Esophagus muscularis mucosa (tissue), 4 donors: ENCODE results near the gene RPP40. TPM values are rescaled to one million over a fixed set of nuclear protein-coding genes. Genes with fewer than 3 reads are reported as not detected.
"Not testable (repeated sequence)": the region's sequence is repeated elsewhere in the genome, so short reads cannot be mapped to it uniquely, and the experiment has no call there.

Experiments used
- DNase-seq: peaks from one replicate; pipeline ENCODE4 v3.0.0-alpha.2; 2017; ENCODE audit errors: extremely low spot score
- H3K27ac ChIP-seq, 4 donors: fragments of 200-600 bp; sonication (generic); replicated peaks in 1 of 4; 1 replicate in 3 of 4; 2 replicates in 1 of 4; pipeline ENCODE4 v1.5.1; 2016 to 2019; ENCODE audit warnings: mild to moderate bottlenecking in 1 of 4
- H3K27me3 ChIP-seq, 4 donors: fragments of 200-600 bp; sonication (generic); one replicate each; pipeline versions ENCODE4 v1.5.1 to v1.6.0; 2016 to 2019
- H3K36me3 ChIP-seq, 4 donors: fragments of 200-600 bp; sonication (generic); one replicate each; pipeline ENCODE4 v1.5.1; 2016 to 2019
- H3K4me1 ChIP-seq, 4 donors: fragments of 200-600 bp; sonication (generic); one replicate each; pipeline ENCODE4 v1.5.1; 2016 to 2019
- H3K4me3 ChIP-seq, 4 donors: fragments of 200-600 bp; sonication (generic); 1 replicate in 2 of 4; 2 replicates in 2 of 4; pipeline ENCODE4 v1.5.1; 2016 to 2019; ENCODE audit warnings: mild to moderate bottlenecking in 4 of 4, moderate library complexity in 1 of 4
- H3K9me3 ChIP-seq, 4 donors: fragments of 200-600 bp; sonication (generic); 1 replicate in 3 of 4; 2 replicates in 1 of 4; pipeline ENCODE4 v1.5.1; 2016 to 2019
- EP300 ChIP-seq: sonication (generic); formaldehyde crosslinking; IDR thresholded peaks from one replicate; pipeline ENCODE4 v1.6.1; 2017; ENCODE audit warnings: antibody characterized with exemption
- POLR2A ChIP-seq: fragments of 450-650 bp; IDR thresholded peaks from one replicate; pipeline ENCODE4 v1.6.1; 2017; ENCODE audit warnings: antibody characterized with exemption, moderate library complexity, mild to moderate bottlenecking, low read depth
- POLR2AphosphoS5 ChIP-seq, 2 donors: sonication (generic); formaldehyde crosslinking; IDR thresholded peaks; one replicate each; pipeline ENCODE4 v1.6.1; 2017; ENCODE audit warnings: antibody characterized with exemption in 2 of 2
- WGBS: methylation state at CpG from one replicate; pipeline ENCODE4 v1.1.5; 2018; 5-methylcytosine and 5-hydroxymethylcytosine counted together
- intact Hi-C: fragments of 100-400 bp; cut with DNase I; formaldehyde crosslinking; loops from one replicate; pipeline ENCODE4 v1.15.1; 2023
- total RNA-seq, 4 donors: library from RNA; depleted of rRNA; stranded (reverse); fragments of >200 nt; gene quantifications; one replicate each; pipeline versions ENCODE4 v1.1.0 to v1.2.1, GENCODE V29; 2016
- TF ChIP-seq, protein P1 (sequence below), 3 experiments: fragments of 200-600 bp in 2 of 3; fragments of 450-650 bp in 1 of 3; sonication (generic) in 2 of 3; IDR thresholded peaks; one replicate each; pipeline ENCODE4 v1.5.1; 2017 to 2019; ENCODE audit warnings: antibody characterized with exemption in 3 of 3, mild to moderate bottlenecking in 2 of 3, moderate library complexity in 1 of 3

Gene RPP40
- total RNA-seq, 4 donors from 2014 or later, result 2.5 to 7.9 (median 3.8) TPM

DNA sequence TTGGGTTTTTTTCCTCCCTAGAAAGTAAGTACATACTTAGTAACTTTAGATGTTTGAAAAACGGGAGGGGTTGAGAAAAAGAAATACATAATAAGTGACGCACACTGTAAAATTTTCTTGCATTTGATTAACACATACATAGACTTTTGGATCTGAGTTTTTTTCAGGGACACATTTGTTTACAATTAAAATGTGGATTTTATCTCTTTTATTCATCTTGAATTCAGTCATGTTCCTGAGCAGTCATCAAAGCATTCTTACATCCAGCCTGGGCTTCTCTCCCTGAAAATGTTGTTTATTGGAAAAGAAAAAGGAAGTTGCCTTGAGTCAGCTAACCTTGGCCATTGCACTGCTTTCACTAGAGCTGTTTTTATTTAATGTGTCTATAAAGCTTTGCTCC lies 8.7 kb upstream of the RPP40 start:
- WGBS, result 26% methylated on average over 2 of the region's 2 CpGs

GRCh38 chr6:5011346-5011745 lies 7.5 kb upstream of the RPP40 start:
- TF ChIP-seq POLR2A (no peak), POLR2AphosphoS5 (IDR thresholded peaks at IDR 0.05) (no peak), EP300 (no peak)
- TF ChIP-seq, protein P1, sequence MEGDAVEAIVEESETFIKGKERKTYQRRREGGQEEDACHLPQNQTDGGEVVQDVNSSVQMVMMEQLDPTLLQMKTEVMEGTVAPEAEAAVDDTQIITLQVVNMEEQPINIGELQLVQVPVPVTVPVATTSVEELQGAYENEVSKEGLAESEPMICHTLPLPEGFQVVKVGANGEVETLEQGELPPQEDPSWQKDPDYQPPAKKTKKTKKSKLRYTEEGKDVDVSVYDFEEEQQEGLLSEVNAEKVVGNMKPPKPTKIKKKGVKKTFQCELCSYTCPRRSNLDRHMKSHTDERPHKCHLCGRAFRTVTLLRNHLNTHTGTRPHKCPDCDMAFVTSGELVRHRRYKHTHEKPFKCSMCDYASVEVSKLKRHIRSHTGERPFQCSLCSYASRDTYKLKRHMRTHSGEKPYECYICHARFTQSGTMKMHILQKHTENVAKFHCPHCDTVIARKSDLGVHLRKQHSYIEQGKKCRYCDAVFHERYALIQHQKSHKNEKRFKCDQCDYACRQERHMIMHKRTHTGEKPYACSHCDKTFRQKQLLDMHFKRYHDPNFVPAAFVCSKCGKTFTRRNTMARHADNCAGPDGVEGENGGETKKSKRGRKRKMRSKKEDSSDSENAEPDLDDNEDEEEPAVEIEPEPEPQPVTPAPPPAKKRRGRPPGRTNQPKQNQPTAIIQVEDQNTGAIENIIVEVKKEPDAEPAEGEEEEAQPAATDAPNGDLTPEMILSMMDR (IDR thresholded peaks at IDR 0.05), result no peak
- H3K27ac ChIP-seq, result no peak overlapping the region
- no peaks in the 10 kb centered on the region for H3K36me3 ChIP-seq
- H3K4me1 ChIP-seq, result peaks cover 0 to 6% (median 5%) of the 10 kb centered on the region in 4 donors
- no peak overlapping the region for H3K4me3 ChIP-seq
- intact Hi-C loops, result no loop called here
- DNase-seq, result peak; percentile 77
- 83% methylated on average over 11 of the region's 12 CpGs for whole genome bisulfite sequencing
- no peaks in the 10 kb centered on the region for H3K9me3 ChIP-seq
- no peaks in the 10 kb centered on the region for H3K27me3 ChIP-seq

More for the DNA sequence above, 8.7 kb upstream of the RPP40 start:
- intact Hi-C loops, result no loop called here
- no peak overlapping the region for H3K27ac ChIP-seq
- TF ChIP-seq POLR2AphosphoS5 (IDR thresholded peaks at IDR 0.05) (no peak), EP300 (no peak), POLR2A (no peak)
- TF ChIP-seq, protein P1 (IDR thresholded peaks at IDR 0.05), result no peak
- H3K36me3 ChIP-seq, result no peaks in the 10 kb centered on the region
- no peaks in the 10 kb centered on the region for H3K27me3 ChIP-seq
- no peak overlapping the region for H3K4me3 ChIP-seq
- no peaks in the 10 kb centered on the region for H3K9me3 ChIP-seq
- no peak for DNase-seq
- peaks cover 0 to 6% (median 5%) of the 10 kb centered on the region in 4 donors for H3K4me1 ChIP-seq

DNA sequence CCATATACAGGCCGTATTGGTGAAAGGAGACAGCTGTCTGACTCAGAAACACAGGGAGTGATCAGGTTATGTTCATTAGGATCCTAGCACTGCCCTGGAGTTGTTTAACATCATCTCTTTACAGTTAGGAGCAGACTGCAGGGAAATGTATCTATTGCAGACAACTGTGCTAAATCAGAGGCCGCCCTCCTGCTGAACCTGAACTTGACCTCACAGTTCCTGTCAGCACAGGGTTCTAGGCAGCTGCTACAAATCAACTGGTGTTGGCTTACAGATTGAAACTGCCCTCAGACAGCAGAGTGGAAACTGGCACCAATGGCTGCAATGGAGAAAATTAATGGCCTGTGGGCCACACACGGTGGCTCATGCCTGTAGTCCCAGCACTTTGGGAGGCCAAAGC lies 3.7 kb upstream of the RPP40 start:
- no peak overlapping the region for H3K27ac ChIP-seq
- no peaks in the 10 kb centered on the region for H3K36me3 ChIP-seq
- TF ChIP-seq POLR2AphosphoS5 (IDR thresholded peaks at IDR 0.05), result no peak
- no peaks in the 10 kb centered on the region for H3K9me3 ChIP-seq
- intact Hi-C loops, result loop anchor here (2.0 to 10.0 kb wide), 3 partner anchors 19 to 257 kb away; partner anchors contain the start of genes CDYL, FARS2 and LYRM4
- no peaks in the 10 kb centered on the region for H3K27me3 ChIP-seq
- 76% methylated on average over 3 of the region's 3 CpGs for WGBS
- no peak overlapping the region for H3K4me3 ChIP-seq
- peaks cover 7 to 11% (median 8%) of the 10 kb centered on the region in 4 donors for H3K4me1 ChIP-seq
- peak; percentile 45 for DNase-seq

GRCh38 chr6:5006222-5006621 lies 2.4 kb upstream of the RPP40 start:
- no peaks in the 10 kb centered on the region for H3K9me3 ChIP-seq
- WGBS, result 91% methylated on average over 6 of the region's 6 CpGs

DNA sequence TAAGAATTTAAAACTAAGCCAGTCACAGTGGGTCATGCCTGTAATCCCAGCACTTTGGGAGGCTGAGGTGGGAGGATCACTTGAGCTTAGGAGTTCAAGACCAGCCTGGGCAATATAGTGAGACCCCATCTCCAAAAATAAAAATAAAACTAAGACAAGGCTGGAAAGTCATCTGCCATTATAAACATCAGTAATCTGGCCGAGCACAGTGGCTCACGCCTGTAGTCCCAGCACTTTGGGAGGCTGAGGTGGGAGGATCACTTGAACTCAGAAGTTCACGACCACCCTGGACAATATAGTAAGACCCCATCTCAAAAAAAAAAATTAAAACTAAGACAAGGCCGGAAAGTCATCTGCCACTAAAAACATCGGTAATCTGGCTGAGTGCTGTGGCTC lies 1.2 kb upstream of the RPP40 start:
- intact Hi-C loops, result loop anchor here (10.0 kb wide), 2 partner anchors 230 to 260 kb away; partner anchors contain the start of genes CDYL, FARS2 and LYRM4
- peak; percentile 10 for DNase-seq
- Histone ChIP-seq H3K4me1 (peaks cover 7 to 10% (median 8%) of the 10 kb centered on the region in 4 donors), H3K27ac (peak overlapping the region in 3 of 4 donors; percentile 88 to 92 (median 92)), H3K36me3 (peaks cover 8 to 19% (median 14%) of the 10 kb centered on the region in 4 donors)
- not testable (repeated sequence) for H3K27me3 ChIP-seq, H3K9me3 ChIP-seq, H3K4me3 ChIP-seq
- 91% methylated on average over 5 of the region's 5 CpGs for WGBS

More at GRCh38 chr6:5006222-5006621, 2.4 kb upstream of the RPP40 start:
- TF ChIP-seq POLR2A (no peak), EP300 (no peak)
- TF ChIP-seq, protein P1 (IDR thresholded peaks at IDR 0.05), result no peak
- Histone ChIP-seq H3K36me3 (peaks cover 4 to 8% (median 7%) of the 10 kb centered on the region in 4 donors), H3K4me1 (peaks cover 7 to 10% (median 8%) of the 10 kb centered on the region in 4 donors), H3K4me3 (no peak overlapping the region), H3K27ac (no peak overlapping the region), H3K27me3 (no peaks in the 10 kb centered on the region)
- peak; percentile 45 for DNase-seq
- intact Hi-C loops, result loop anchor here (2.0 to 10.0 kb wide), 3 partner anchors 21 to 259 kb away; partner anchors contain the start of genes CDYL, FARS2 and LYRM4
